ENCODE data around the gene NEK7.

- TF ChIP-seq USF2 (IDR thresholded peaks at IDR 0.05; ENCODE audit: low read length), result no peak
- TF ChIP-seq MAFK (IDR thresholded peaks at IDR 0.05; ENCODE audit: low read depth, low read length), result no peak
- TF ChIP-seq, protein P1, sequence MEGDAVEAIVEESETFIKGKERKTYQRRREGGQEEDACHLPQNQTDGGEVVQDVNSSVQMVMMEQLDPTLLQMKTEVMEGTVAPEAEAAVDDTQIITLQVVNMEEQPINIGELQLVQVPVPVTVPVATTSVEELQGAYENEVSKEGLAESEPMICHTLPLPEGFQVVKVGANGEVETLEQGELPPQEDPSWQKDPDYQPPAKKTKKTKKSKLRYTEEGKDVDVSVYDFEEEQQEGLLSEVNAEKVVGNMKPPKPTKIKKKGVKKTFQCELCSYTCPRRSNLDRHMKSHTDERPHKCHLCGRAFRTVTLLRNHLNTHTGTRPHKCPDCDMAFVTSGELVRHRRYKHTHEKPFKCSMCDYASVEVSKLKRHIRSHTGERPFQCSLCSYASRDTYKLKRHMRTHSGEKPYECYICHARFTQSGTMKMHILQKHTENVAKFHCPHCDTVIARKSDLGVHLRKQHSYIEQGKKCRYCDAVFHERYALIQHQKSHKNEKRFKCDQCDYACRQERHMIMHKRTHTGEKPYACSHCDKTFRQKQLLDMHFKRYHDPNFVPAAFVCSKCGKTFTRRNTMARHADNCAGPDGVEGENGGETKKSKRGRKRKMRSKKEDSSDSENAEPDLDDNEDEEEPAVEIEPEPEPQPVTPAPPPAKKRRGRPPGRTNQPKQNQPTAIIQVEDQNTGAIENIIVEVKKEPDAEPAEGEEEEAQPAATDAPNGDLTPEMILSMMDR (IDR thresholded peaks at IDR 0.05; ENCODE audit: control extremely low read depth in 1 of 3, insufficient read depth in 1 of 3, low read depth in 1 of 3, low read length in 3 of 3), result no peak
- no peak for TF ChIP-seq CHD2 (IDR thresholded peaks at IDR 0.05; ENCODE audit: low read length)
- TF ChIP-seq CEBPB (IDR thresholded peaks at IDR 0.05; ENCODE audit: low read depth, low read length), result no peak
- no peak for TF ChIP-seq SUZ12 (IDR thresholded peaks at IDR 0.05; ENCODE audit: low read length)
- TF ChIP-seq EP300 (IDR thresholded peaks at IDR 0.05; ENCODE audit: borderline replicate concordance in 1 of 2, low read depth in 2 of 2, low read length in 2 of 2), result no peak
Observed at GRCh38 chr1:198316546-198317100, 159.8 kb downstream of the NEK7 start.

Measured in H1 (cell line).